ENCODE measurements around the gene MAP2K1.

Gene MAP2K1

GRCh38 chr15:66394472-66394871 is 7.8 kb downstream of the MAP2K1 start:
- Histone ChIP-seq H3K27me3 (ENCODE audit: insufficient read depth, low read length) (no peaks in the 10 kb centered on the region), H2AFZ (ENCODE audit: low read length, unreplicated experiment) (no peak overlapping the region), H3K27ac (ENCODE audit: low read depth, low read length) (no peak overlapping the region), H3K4me1 (ENCODE audit: control insufficient read depth, insufficient read depth, low read length, unreplicated experiment) (peaks cover 28% of the 10 kb centered on the region), H3K4me3 (ENCODE audit: low read depth, low read length) (no peak overlapping the region), H3K79me2 (ENCODE audit: control insufficient read depth, insufficient read depth, low read length, unreplicated experiment) (peaks cover 94% of the 10 kb centered on the region), H3K36me3 (ENCODE audit: insufficient read depth, low read length) (peaks cover 14% of the 10 kb centered on the region; the same call in 1 of the 2 replicates)

- H2AFZ ChIP-seq (ENCODE audit: low read length, unreplicated experiment): no peak overlapping the region
- H3K79me2 ChIP-seq (ENCODE audit: control insufficient read depth, insufficient read depth, low read length, unreplicated experiment): peaks cover 92% of the 10 kb centered on the region
- peaks cover 24% of the 10 kb centered on the region for H3K4me1 ChIP-seq (ENCODE audit: control insufficient read depth, insufficient read depth, low read length, unreplicated experiment)
- no peak overlapping the region for H3K4me3 ChIP-seq (ENCODE audit: low read depth, low read length)
- peaks cover 14% of the 10 kb centered on the region; the same call in 1 of the 2 replicates for H3K36me3 ChIP-seq (ENCODE audit: insufficient read depth, low read length)
- no peak overlapping the region for H3K27ac ChIP-seq (ENCODE audit: low read depth, low read length)
- no peaks in the 10 kb centered on the region for H3K27me3 ChIP-seq (ENCODE audit: insufficient read depth, low read length)
These were observed 8.2 kb downstream of the MAP2K1 start for GRCh38 chr15:66394915-66395314.

GRCh38 chr15:66399276-66399675 is 12.6 kb downstream of the MAP2K1 start:
- Histone ChIP-seq H3K27ac (ENCODE audit: low read depth, low read length) (no peak overlapping the region), H3K27me3 (ENCODE audit: insufficient read depth, low read length) (no peaks in the 10 kb centered on the region), H3K36me3 (ENCODE audit: insufficient read depth, low read length) (peaks cover 10% of the 10 kb centered on the region; the same call in 1 of the 2 replicates), H2AFZ (ENCODE audit: low read length, unreplicated experiment) (no peak overlapping the region), H3K79me2 (ENCODE audit: control insufficient read depth, insufficient read depth, low read length, unreplicated experiment) (peaks cover 92% of the 10 kb centered on the region), H3K4me1 (ENCODE audit: control insufficient read depth, insufficient read depth, low read length, unreplicated experiment) (peaks cover 23% of the 10 kb centered on the region), H3K4me3 (ENCODE audit: low read depth, low read length) (no peak overlapping the region)

- Histone ChIP-seq H2AFZ (ENCODE audit: low read length, unreplicated experiment) (no peak overlapping the region), H3K27me3 (ENCODE audit: insufficient read depth, low read length) (no peaks in the 10 kb centered on the region), H3K79me2 (ENCODE audit: control insufficient read depth, insufficient read depth, low read length, unreplicated experiment) (peaks cover 92% of the 10 kb centered on the region), H3K27ac (ENCODE audit: low read depth, low read length) (peak overlapping the region; percentile 34; the same call in 1 of the 2 replicates), H3K36me3 (ENCODE audit: insufficient read depth, low read length) (0 out of 2 replicates have a peak, but pooled peaks cover 6% of the 10 kb centered on the region), H3K4me1 (ENCODE audit: control insufficient read depth, insufficient read depth, low read length, unreplicated experiment) (peaks cover 28% of the 10 kb centered on the region), H3K4me3 (ENCODE audit: low read depth, low read length) (0 out of 2 replicates have a peak overlapping the region, but pooled peaks have one; percentile 5)
These were observed 13.7 kb downstream of the MAP2K1 start for GRCh38 chr15:66400351-66400774.

GRCh38 chr15:66401130-66402021 is 14.7 kb downstream of the MAP2K1 start:
- H3K79me2 ChIP-seq (ENCODE audit: control insufficient read depth, insufficient read depth, low read length, unreplicated experiment): peaks cover 92% of the 10 kb centered on the region
- H3K4me1 ChIP-seq (ENCODE audit: control insufficient read depth, insufficient read depth, low read length, unreplicated experiment): peaks cover 36% of the 10 kb centered on the region
- no peaks in the 10 kb centered on the region for H3K27me3 ChIP-seq (ENCODE audit: insufficient read depth, low read length)
- H3K4me3 ChIP-seq (ENCODE audit: low read depth, low read length): no peak overlapping the region
- H2AFZ ChIP-seq (ENCODE audit: low read length, unreplicated experiment): no peak overlapping the region
- H3K27ac ChIP-seq (ENCODE audit: low read depth, low read length): no peak overlapping the region
- H3K36me3 ChIP-seq (ENCODE audit: insufficient read depth, low read length): no peaks in the 10 kb centered on the region

GRCh38 chr15:66402761-66403284 is 16.1 kb downstream of the MAP2K1 start:
- H3K27me3 ChIP-seq (ENCODE audit: insufficient read depth, low read length): no peaks in the 10 kb centered on the region
- no peaks in the 10 kb centered on the region; the same call in 1 of the 2 replicates for H3K36me3 ChIP-seq (ENCODE audit: insufficient read depth, low read length)
- peaks cover 95% of the 10 kb centered on the region for H3K79me2 ChIP-seq (ENCODE audit: control insufficient read depth, insufficient read depth, low read length, unreplicated experiment)
- H2AFZ ChIP-seq (ENCODE audit: low read length, unreplicated experiment): no peak overlapping the region
- H3K27ac ChIP-seq (ENCODE audit: low read depth, low read length): no peak overlapping the region
- peaks cover 36% of the 10 kb centered on the region for H3K4me1 ChIP-seq (ENCODE audit: control insufficient read depth, insufficient read depth, low read length, unreplicated experiment)
- H3K4me3 ChIP-seq (ENCODE audit: low read depth, low read length): no peak overlapping the region

- Histone ChIP-seq H3K4me3 (ENCODE audit: low read depth, low read length) (no peak overlapping the region), H3K27ac (ENCODE audit: low read depth, low read length) (no peak overlapping the region)
These were observed 16.6 kb downstream of the MAP2K1 start for GRCh38 chr15:66403323-66403722.

GRCh38 chr15:66404122-66404521 is 17.4 kb downstream of the MAP2K1 start:
- H3K27ac ChIP-seq (ENCODE audit: low read depth, low read length): no peak overlapping the region
- no peaks in the 10 kb centered on the region; the same call in 1 of the 2 replicates for H3K36me3 ChIP-seq (ENCODE audit: insufficient read depth, low read length)
- H3K4me3 ChIP-seq (ENCODE audit: low read depth, low read length): no peak overlapping the region
- peaks cover 36% of the 10 kb centered on the region for H3K4me1 ChIP-seq (ENCODE audit: control insufficient read depth, insufficient read depth, low read length, unreplicated experiment)
- no peaks in the 10 kb centered on the region for H3K27me3 ChIP-seq (ENCODE audit: insufficient read depth, low read length)
- H2AFZ ChIP-seq (ENCODE audit: low read length, unreplicated experiment): no peak overlapping the region
- H3K79me2 ChIP-seq (ENCODE audit: control insufficient read depth, insufficient read depth, low read length, unreplicated experiment): peaks cover 97% of the 10 kb centered on the region

More at GRCh38 chr15:66403323-66403722, 16.6 kb downstream of the MAP2K1 start:
- Histone ChIP-seq H3K36me3 (ENCODE audit: insufficient read depth, low read length) (no peaks in the 10 kb centered on the region; the same call in 1 of the 2 replicates), H2AFZ (ENCODE audit: low read length, unreplicated experiment) (no peak overlapping the region), H3K79me2 (ENCODE audit: control insufficient read depth, insufficient read depth, low read length, unreplicated experiment) (peaks cover 95% of the 10 kb centered on the region), H3K4me1 (ENCODE audit: control insufficient read depth, insufficient read depth, low read length, unreplicated experiment) (peaks cover 36% of the 10 kb centered on the region), H3K27me3 (ENCODE audit: insufficient read depth, low read length) (no peaks in the 10 kb centered on the region)

GRCh38 chr15:66404532-66404931 is 17.8 kb downstream of the MAP2K1 start:
- Histone ChIP-seq H2AFZ (ENCODE audit: low read length, unreplicated experiment) (no peak overlapping the region), H3K27ac (ENCODE audit: low read depth, low read length) (no peak overlapping the region), H3K79me2 (ENCODE audit: control insufficient read depth, insufficient read depth, low read length, unreplicated experiment) (peaks cover 97% of the 10 kb centered on the region), H3K4me3 (ENCODE audit: low read depth, low read length) (no peak overlapping the region), H3K36me3 (ENCODE audit: insufficient read depth, low read length) (no peaks in the 10 kb centered on the region; the same call in 1 of the 2 replicates), H3K27me3 (ENCODE audit: insufficient read depth, low read length) (no peaks in the 10 kb centered on the region), H3K4me1 (ENCODE audit: control insufficient read depth, insufficient read depth, low read length, unreplicated experiment) (peaks cover 36% of the 10 kb centered on the region)

GRCh38 chr15:66405007-66405406 is 18.3 kb downstream of the MAP2K1 start:
- H2AFZ ChIP-seq (ENCODE audit: low read length, unreplicated experiment): no peak overlapping the region
- H3K36me3 ChIP-seq (ENCODE audit: insufficient read depth, low read length): no peaks in the 10 kb centered on the region; the same call in 1 of the 2 replicates
- peaks cover 35% of the 10 kb centered on the region for H3K4me1 ChIP-seq (ENCODE audit: control insufficient read depth, insufficient read depth, low read length, unreplicated experiment)
- H3K27ac ChIP-seq (ENCODE audit: low read depth, low read length): no peak overlapping the region
- H3K27me3 ChIP-seq (ENCODE audit: insufficient read depth, low read length): no peaks in the 10 kb centered on the region
- H3K4me3 ChIP-seq (ENCODE audit: low read depth, low read length): no peak overlapping the region
- H3K79me2 ChIP-seq (ENCODE audit: control insufficient read depth, insufficient read depth, low read length, unreplicated experiment): peaks cover 99% of the 10 kb centered on the region
